Fibroblast of skin of abdomen (primary cell): ENCODE results near the gene CGB8.

ENCODE experiments used
- DNase-seq: peaks from one replicate; pipeline ENCODE4 v3.0.0-alpha.2; 2013

The CGB8 gene

DNA sequence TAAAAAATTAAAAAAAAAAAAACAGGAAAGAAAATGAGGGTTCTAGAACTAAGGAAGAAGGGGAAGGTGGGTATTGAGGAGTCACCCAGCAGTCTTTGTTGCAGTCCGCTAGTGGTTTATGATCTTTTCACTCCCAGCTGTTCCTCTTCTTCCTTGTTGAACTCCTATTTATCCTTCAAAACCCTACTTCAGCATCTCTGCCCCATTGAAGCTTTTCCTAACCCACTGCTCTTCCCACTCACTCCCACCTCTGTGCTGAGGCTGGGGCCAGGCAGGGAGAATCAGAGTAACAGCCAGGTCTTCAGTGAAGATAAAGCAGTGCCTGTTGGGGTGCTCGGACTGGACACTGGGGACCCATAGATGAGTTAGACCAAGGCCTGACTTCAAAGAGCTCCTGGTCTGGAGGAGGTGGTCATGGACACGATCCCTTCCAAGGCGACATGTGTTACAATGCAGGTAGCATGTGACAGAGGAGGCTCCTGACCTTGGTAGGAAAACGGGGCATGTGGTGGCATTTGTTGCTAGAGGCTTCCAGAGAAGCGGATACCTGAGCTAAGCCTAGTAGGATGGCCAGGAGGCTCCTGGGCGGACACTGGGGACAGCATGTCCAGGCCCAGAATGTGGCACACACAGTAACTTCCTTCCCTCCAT lies 43.8 kb downstream of the CGB8 start:
- DNase-seq = no peak

DNA sequence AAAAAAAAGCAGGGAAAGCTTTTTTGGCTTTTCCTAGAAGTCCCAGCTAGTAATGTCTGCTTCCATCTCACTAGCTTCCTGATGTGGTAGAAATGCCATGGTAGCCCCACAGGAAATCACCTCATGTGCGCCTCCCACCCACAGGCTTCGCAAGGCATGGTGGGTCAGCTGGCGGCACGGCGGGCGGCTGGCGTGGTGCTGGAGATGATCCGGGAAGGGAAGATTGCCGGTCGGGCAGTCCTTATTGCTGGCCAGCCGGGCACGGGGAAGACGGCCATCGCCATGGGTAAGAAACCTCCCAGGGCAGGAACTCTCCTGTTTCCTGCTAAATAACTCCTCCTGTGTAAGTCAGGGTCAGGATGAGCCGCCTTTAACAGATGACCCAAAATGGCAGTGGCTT lies 44.8 kb downstream of the CGB8 start:
- DNase-seq = no peak

DNA sequence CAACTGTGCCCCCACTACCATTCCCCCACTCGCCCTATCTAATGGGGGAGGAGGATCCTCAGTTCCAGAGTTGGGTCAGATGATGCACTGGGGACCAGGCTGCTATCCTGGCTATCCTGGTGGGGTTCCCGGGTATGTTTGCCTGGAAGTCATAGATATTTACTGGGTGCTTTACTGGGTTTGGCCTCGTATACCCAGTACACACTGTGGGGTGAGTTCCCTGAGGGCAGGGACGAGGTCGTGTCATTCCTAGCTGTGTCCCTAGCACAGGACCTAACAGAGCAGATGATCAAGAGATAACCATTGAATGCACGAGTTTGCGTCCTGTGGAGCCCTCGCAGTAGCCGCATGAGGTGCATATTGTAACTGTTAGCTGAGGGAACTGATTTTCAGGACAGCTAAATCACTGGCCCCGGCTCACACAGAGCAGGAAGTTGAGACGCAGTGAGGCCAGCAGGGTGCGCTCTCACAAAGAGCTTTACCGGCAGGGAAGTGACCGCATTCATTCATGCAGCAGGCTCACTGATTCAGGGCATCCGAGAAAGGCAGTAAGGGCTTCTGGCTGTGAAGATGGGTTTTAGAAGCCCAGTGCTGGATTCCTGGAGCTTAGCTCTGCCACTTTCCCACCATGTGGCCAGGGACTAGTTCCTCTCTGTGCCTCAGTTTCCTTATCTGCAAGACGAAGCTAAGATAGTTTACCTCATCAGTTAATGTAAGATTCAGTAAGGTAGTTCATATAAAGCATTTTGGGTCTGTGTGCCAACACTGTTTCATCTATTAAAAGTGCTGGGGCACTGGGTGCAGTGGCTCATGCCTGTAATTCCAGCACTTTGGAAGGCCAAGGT lies 49.2 kb downstream of the CGB8 start:
- DNase-seq = peak; percentile 65

DNA sequence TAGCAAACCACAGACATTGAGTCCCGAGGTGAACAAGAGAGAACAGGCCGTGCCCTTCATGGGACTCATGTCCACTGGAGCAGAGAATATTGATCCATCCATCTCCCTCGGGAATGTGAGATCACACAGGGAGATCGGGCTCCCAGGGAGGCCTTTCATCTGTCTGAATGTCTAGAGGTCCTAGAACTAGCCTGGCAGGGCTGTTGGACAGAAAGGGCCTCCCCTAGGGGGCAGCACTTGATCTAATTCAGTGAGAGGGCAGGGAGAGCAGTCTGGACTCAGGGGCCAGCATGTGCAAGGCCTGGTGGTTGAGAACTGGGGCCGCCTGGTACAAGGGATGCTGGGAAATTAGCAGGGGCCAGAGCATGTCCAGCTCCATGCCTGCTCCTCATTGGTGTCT lies 50.9 kb downstream of the CGB8 start:
- peak; percentile 36 for DNase-seq
